Skeletal muscle tissue (tissue), 4 donors: ENCODE measurements around the gene TIMM10B. TPM values are rescaled to one million over a fixed set of nuclear protein-coding genes. Genes with fewer than 3 reads are reported as not detected.

ENCODE experiments used
- H3K27ac ChIP-seq: one replicate; pipeline ENCODE4 v1.7.0; 2013; ENCODE audit warnings: mild to moderate bottlenecking, low read depth, low read length, inconsistent platforms
- H3K27me3 ChIP-seq, 3 donors: one replicate each; pipeline ENCODE4 v1.7.0; 2013; ENCODE audit warnings: low read length in 3 of 3; ENCODE audit not compliant: control insufficient read depth in 3 of 3, insufficient read depth in 3 of 3
- H3K36me3 ChIP-seq, 3 donors: one replicate each; pipeline ENCODE4 v1.7.0; 2013; ENCODE audit warnings: low read length in 3 of 3; ENCODE audit not compliant: control insufficient read depth in 3 of 3, insufficient read depth in 3 of 3
- H3K4me1 ChIP-seq, 3 donors: one replicate each; pipeline ENCODE4 v1.7.0; 2013; ENCODE audit warnings: low read length in 3 of 3, mild to moderate bottlenecking in 3 of 3; ENCODE audit not compliant: control insufficient read depth in 3 of 3, insufficient read depth in 3 of 3
- H3K4me3 ChIP-seq, 3 donors: one replicate each; pipeline ENCODE4 v1.7.0; 2013; ENCODE audit warnings: low read length in 3 of 3
- H3K9ac ChIP-seq, 3 donors: one replicate each; pipeline ENCODE4 v1.7.0; 2013; ENCODE audit warnings: low read length in 3 of 3, mild to moderate bottlenecking in 3 of 3, moderate library complexity in 2 of 3, low read depth in 1 of 3
- H3K9me3 ChIP-seq, 3 donors: one replicate each; pipeline ENCODE4 v1.7.0; 2013; ENCODE audit warnings: low read length in 3 of 3; ENCODE audit not compliant: control insufficient read depth in 3 of 3
- total RNA-seq: library from RNA; depleted of rRNA; stranded (reverse); fragments of >200 nt; gene quantifications from one replicate; pipeline ENCODE4 v1.2.3, GENCODE V29; 2014
- donor health status: Osteomylitis.

TIMM10B gene, protein sequence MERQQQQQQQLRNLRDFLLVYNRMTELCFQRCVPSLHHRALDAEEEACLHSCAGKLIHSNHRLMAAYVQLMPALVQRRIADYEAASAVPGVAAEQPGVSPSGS
- 19.8 TPM for total RNA-seq

DNA sequence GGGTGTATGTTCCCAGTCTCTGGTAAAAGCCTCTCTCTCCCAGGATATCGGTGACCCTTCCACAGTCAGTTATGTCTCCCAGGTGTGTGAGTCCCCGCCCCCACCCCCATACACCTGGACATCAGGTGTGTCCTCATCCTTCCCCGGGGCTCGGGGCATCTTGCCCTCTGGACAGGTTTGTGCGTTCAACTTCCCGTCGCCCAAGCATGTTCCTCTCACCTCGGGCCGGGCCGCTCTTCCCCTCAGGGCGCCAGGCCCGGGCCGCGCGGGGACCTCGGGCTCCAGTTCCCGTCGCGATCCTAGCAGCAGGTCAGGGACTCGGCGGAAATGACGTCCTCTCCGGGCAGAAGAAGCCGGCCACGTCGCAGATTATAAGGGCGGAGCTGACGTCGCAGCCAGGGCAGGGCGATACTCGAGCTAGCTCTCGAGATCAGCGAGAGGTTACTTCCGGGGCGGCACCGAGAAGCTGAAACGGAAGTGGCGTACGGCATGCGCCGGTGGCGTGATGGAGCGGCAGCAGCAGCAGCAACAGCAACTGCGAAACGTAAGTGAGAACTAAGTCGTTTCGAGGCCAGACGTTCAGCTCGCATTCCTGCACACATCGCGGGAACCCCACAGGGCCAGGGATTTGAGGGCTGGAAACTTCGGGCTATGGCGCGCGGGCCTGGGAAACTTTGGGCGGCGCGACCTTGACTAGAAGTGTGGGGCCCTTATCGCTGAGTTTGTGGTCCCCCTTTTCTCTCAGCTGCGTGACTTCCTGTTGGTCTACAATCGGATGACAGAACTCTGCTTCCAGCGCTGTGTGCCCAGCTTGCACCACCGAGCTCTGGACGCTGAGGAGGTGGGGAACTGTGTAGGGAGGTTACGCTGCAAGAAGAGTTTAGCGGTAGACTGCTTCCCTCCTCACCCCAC, at the start of gene TIMM10B, which contains the start of gene ARFIP2:
TIMM10B (plus strand) TSS at position 490 of the 912 bp plus-strand sequence; CDS start at position 506, 16 bp downstream.
ARFIP2 (minus strand) TSS at position 320 of the 912 bp plus-strand sequence. CDS start 910 bp downstream, outside the sequence.
- peaks cover 26 to 38% (median 28%) of the 10 kb centered on the region in 3 donors for H3K4me1 ChIP-seq
- H3K27me3 ChIP-seq: no peaks in the 10 kb centered on the region
- no peaks in the 10 kb centered on the region for H3K9me3 ChIP-seq
- H3K4me3 ChIP-seq: peak within 1 kb of the TSS; percentile 96 to 99 (median 97)
- H3K9ac ChIP-seq: peak within 1 kb of the TSS; percentile 88 to 98 (median 96)
- H3K27ac ChIP-seq: peak within 1 kb of the TSS; percentile 96
- H3K36me3 ChIP-seq: peaks cover 47 to 62% (median 48%) of the 10 kb centered on the region in 3 donors

DNA sequence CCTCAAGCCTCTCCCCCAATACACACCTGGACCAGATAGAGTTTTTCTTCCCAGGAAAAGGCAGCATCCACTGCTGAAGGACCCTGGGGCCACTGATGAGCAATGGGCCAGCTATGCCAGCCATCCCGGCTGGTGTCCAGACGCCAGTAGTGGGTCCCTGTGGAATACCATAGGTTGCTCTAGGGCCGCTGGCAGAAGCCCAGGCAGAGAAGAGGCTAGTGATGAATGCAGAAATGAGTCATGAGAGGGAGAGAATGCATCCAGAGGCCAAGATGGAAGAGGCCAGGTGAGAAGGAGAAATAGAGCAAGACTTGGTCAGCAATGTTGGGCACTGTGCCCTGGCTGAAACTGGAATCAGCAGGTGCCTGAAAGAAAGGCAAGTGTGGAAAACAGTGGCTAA, 49.4 kb upstream of the TIMM10B start:
- no peak overlapping the region for H3K27ac ChIP-seq
- H3K4me1 ChIP-seq: no peaks in the 10 kb centered on the region
- no peak overlapping the region for H3K9ac ChIP-seq
- H3K36me3 ChIP-seq: no peaks in the 10 kb centered on the region
- no peaks in the 10 kb centered on the region for H3K27me3 ChIP-seq
- H3K4me3 ChIP-seq: no peak overlapping the region
- H3K9me3 ChIP-seq: no peaks in the 10 kb centered on the region

DNA sequence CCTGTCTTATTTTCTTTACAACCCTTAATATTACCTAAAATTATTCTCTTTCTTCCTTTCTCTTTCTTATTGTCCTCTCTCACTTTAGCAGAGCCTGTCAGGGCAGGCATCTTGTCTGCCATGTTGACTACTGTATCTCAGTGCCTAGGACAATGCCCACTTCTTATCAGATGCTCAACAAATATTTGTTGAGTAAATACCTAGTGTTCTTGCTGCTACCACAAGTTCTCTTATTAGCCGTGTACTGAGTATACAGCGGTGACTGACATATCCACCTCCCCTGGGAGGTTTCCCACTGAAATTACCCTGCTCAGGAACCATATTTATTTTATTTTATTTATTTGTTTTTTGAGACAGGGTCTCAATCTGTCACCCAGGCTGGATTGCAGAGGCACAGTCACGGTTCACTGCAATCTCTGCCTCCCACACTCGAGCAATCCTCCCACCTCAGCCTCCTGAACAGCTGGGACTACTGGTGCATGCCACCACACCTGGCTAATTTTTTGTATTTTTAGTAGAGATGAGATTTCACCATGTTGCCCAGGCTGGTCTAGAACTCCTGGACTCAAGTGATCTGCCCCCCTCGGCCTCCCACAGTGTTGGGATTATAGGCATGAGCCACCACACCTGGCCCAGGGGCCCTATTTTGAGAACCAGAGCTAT, 47.2 kb upstream of the TIMM10B start:
- H3K9ac ChIP-seq: no peak overlapping the region
- H3K27me3 ChIP-seq: no peaks in the 10 kb centered on the region
- no peaks in the 10 kb centered on the region for H3K4me1 ChIP-seq
- H3K36me3 ChIP-seq: no peaks in the 10 kb centered on the region
- H3K4me3 ChIP-seq: no peak overlapping the region
- H3K9me3 ChIP-seq: no peaks in the 10 kb centered on the region
- H3K27ac ChIP-seq: no peak overlapping the region

DNA sequence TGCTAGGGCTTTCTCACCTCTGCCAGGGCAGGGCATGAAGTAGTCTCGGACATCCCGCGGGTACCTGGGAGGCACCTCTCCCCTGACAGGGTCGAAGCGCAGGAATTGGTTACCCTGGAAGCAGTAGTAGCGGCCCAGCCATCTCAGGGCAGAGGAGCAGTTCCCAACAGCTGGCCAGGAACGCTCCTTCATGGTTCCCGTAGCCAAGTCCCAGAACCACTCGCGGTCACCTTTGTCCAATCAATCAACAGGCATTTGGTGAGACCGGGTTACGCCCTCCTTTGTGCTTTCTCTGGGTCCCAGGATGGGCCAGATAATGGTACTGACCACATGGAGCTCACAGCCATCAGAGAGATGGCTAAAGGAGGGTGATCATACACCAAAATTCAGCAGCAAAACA, 43.9 kb upstream of the TIMM10B start:
- Histone ChIP-seq H3K4me1 (no peaks in the 10 kb centered on the region), H3K9ac (no peak overlapping the region), H3K27ac (no peak overlapping the region), H3K27me3 (no peaks in the 10 kb centered on the region), H3K4me3 (no peak overlapping the region), H3K9me3 (no peaks in the 10 kb centered on the region), H3K36me3 (no peaks in the 10 kb centered on the region)

DNA sequence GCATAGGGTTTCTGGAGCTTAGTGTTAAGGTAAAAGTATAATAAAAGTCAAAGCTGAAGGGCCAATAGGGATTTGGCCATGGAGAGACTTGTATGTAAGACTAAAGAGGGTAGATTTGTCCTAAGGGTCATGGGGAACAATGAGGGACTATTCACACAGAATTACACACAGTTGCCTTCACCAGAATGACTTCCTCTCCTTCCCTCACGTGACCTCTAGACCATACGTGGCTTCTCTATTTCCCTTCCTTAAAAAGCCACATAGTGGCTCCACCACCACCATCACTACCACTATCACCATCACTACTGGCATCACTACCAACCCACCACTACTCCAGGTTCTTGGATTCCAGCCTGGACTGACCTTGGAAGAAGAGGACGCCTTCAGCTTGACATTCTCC, 43.3 kb upstream of the TIMM10B start:
- H3K9ac ChIP-seq: no peak overlapping the region
- no peaks in the 10 kb centered on the region for H3K4me1 ChIP-seq
- H3K4me3 ChIP-seq: no peak overlapping the region
- no peaks in the 10 kb centered on the region for H3K9me3 ChIP-seq
- no peaks in the 10 kb centered on the region for H3K36me3 ChIP-seq
- H3K27me3 ChIP-seq: no peaks in the 10 kb centered on the region
- H3K27ac ChIP-seq: no peak overlapping the region

DNA sequence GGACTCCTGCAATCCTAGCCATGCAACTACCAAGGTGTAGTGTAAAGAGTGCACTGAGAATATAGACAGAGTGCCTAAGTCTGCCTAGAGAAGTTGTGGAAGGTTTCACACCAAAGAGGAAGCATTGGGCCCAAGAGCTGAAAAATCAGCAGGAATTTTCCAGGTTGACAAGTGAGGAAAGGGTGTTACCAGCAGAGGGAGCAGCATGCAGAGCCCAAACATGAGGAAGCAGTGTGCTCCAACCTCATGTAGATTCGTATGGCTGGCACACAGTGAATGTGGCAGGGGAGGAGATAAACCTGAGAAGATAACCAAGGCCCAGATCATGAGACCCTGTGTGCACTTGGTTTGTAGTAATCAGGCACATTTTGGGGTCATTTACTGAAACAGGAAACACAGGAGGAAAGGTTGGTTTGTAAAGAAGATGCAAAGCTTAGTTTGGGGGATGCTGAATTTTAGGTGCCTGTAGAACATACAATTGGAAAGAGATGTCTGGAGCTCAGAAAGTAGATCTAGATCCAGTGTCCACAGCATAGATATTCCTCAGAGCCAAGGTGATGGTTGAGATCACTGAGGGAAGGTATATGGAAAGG, 42.2 kb upstream of the TIMM10B start:
- no peak overlapping the region for H3K9ac ChIP-seq
- no peaks in the 10 kb centered on the region for H3K27me3 ChIP-seq
- no peak overlapping the region for H3K27ac ChIP-seq
- no peaks in the 10 kb centered on the region for H3K9me3 ChIP-seq
- no peak overlapping the region for H3K4me3 ChIP-seq
- H3K36me3 ChIP-seq: no peaks in the 10 kb centered on the region
- H3K4me1 ChIP-seq: no peaks in the 10 kb centered on the region

DNA sequence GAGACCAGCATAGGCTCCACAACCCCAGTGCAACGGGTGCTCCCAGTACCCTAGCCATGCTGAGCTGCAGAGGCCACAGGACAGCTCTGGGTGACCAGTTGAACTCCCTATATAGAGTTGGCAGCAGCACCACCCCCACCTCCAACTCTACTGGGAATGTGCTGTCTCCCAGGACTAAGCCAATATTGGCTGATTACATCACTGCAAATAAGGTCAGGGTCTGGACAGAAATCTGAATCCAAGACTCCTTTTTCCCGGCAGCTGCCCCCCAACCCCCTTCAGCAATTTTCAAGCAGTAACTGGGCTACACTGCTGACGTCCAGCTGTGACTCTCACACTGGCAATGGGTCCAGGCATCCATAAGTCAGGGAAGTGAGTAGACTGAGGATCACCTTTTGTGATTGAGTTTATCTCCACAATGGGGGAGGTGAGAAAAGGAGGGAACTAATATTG, 40.4 kb upstream of the TIMM10B start, which contains the start of gene HPX:
HPX (minus strand) TSS at position 82 of the 453 bp plus-strand sequence; CDS start at position 58, 24 bp downstream.
- Histone ChIP-seq H3K27ac (no peak within 1 kb of the TSS), H3K27me3 (no peaks in the 10 kb centered on the region), H3K4me3 (no peak within 1 kb of the TSS), H3K9me3 (no peaks in the 10 kb centered on the region), H3K36me3 (no peaks in the 10 kb centered on the region), H3K4me1 (no peaks in the 10 kb centered on the region), H3K9ac (peak within 1 kb of the TSS in 1 of 3 donors; percentile 45)

DNA sequence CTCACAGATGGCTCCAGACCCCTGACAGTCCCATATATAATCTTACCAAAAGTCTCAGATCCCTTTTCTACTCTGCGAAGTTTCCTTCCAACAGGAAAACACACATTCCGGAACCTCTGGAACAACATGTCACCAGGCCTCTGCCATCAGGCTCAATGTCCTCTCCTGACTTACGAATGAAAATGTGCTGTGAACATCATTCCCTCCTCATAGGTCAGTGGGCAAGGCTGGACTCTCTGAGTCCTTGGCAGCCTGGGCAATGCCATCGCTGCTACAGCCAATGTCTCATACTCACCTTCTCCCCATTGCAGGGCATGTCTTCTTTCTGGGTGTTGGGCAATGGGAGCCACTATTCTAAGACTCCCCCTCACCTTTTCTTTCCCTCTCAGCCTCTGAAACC, 38.9 kb upstream of the TIMM10B start:
- no peaks in the 10 kb centered on the region for H3K9me3 ChIP-seq
- no peaks in the 10 kb centered on the region for H3K27me3 ChIP-seq
- no peak overlapping the region for H3K27ac ChIP-seq
- no peak overlapping the region for H3K4me3 ChIP-seq
- H3K4me1 ChIP-seq: no peaks in the 10 kb centered on the region
- H3K36me3 ChIP-seq: peaks cover 0 to under 1% (median 0%) of the 10 kb centered on the region in 3 donors
- no peak overlapping the region for H3K9ac ChIP-seq

DNA sequence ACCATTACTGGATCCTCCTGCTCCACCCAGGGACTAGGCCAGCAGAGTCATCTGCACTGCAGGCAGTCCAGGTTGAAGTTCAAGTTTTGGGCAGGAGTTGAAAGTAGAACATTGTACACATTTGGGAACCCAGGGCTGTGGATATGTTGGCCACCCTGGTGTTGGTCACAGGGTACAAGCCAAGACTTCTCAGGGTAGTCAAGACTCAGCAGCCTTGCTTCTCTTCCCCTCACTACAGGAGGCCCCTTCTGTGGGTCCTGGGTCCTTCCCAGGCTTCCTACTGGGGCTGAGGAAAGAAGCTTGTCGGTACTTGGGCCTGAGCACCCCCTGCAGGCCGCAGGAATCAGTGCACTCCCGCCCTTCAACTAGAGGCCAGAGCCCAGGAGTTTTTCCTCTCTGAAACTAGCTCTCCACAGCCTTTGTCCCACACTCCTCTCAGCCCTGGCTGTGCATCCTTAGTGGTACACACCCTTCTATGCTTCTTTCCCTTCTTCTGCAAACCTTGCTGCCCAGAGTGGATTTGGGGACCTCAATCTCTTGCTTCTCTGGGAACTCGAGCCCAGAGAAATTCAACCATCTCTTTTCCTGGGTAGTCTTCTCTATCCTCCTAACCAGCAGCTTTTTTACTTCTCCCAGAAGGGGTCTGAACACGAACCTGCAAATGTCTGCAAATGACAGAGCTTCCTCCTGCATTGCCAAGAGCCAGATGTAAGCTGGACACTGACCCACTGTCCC, 37.9 kb upstream of the TIMM10B start:
- Histone ChIP-seq H3K4me3 (no peak overlapping the region), H3K36me3 (peaks cover 0 to 6% (median 3%) of the 10 kb centered on the region in 3 donors), H3K27me3 (no peaks in the 10 kb centered on the region)

More for the DNA sequence above, 37.9 kb upstream of the TIMM10B start:
- Histone ChIP-seq H3K27ac (no peak overlapping the region), H3K4me1 (no peaks in the 10 kb centered on the region), H3K9ac (no peak overlapping the region), H3K9me3 (no peaks in the 10 kb centered on the region)
